Measurements from ENCODE around the gene TMEM61.

GRCh38 chr1:54950006-54950368 lies 30.4 kb upstream of the TMEM61 start:
- TF ChIP-seq CTCF (IDR thresholded peaks at IDR 0.05) (no peak), POLR2A (IDR thresholded peaks at IDR 0.05) (no peak)
